ENCODE measurements around the gene METTL25B. TPM values are rescaled to one million over a fixed set of nuclear protein-coding genes. Genes with fewer than 3 reads are reported as not detected.

METTL25B gene
- total and polyA plus RNA-seq, 10 of the 15 experiments (the other 5 are each of a cell fraction or from before 2014, with no cell fraction given) = 5.9 to 25.2 (median 13.5) TPM

GRCh38 chr1:156712626-156713025 lies 15.6 kb upstream of the METTL25B start (continued):
- no peak for TF ChIP-seq ZBTB11 (CRISPR knock-in tag; IDR thresholded peaks at IDR 0.05)
- no peak for TF ChIP-seq ATF3 (IDR thresholded peaks at IDR 0.05; ENCODE audit: borderline replicate concordance, extremely low read depth, low read depth, low read length)
- TF ChIP-seq NBN (IDR thresholded peaks at IDR 0.05) = no peak
- no peak for TF ChIP-seq FOXK2 (IDR thresholded peaks at IDR 0.05)
- TF ChIP-seq PML (IDR thresholded peaks at IDR 0.05; ENCODE audit: low read length) = no peak

- Histone ChIP-seq H3K4me1 (ENCODE audit: control insufficient read depth, insufficient read depth, low read length) (no peaks in the 10 kb centered on the region), H3K9me3 (replicated peaks; ENCODE audit: control insufficient read depth, insufficient read depth, low read length) (no peaks in the 10 kb centered on the region), H3K4me3 (no peak overlapping the region), H3K27ac (ENCODE audit: control insufficient read depth, insufficient read depth) (no peak overlapping the region), H3K9ac (ENCODE audit: control insufficient read depth, insufficient read depth, low read length) (no peak overlapping the region), H3K4me2 (ENCODE audit: control insufficient read depth, insufficient read depth) (no peak overlapping the region), H3K79me2 (ENCODE audit: control insufficient read depth, insufficient read depth, low read length) (peaks cover under 1% of the 10 kb centered on the region; the same call in 1 of the 2 replicates), H2AFZ (ENCODE audit: control insufficient read depth, low read depth, low read length) (no peak overlapping the region), H3K36me3 (ENCODE audit: control insufficient read depth in 2 of 2, insufficient read depth in 2 of 2, low read length in 1 of 2) (peaks cover 0 to under 1% of the 10 kb centered on the region in 2 experiments; a peak in 2 of 4 replicates), H4K20me1 (ENCODE audit: control insufficient read depth, insufficient read depth) (no peaks in the 10 kb centered on the region), H3K27me3 (replicated peaks in 1 of 2; ENCODE audit: control insufficient read depth in 2 of 2, insufficient read depth in 2 of 2, low read length in 1 of 2) (no peaks in the 10 kb centered on the region)
- in situ Hi-C loops (cut with MboI) (no loop called here), intact Hi-C loops (cut with micrococcal nuclease; ENCODE audit: unreplicated experiment) (no loop called here)
- ChIA-PET CTCF (interaction anchor here (0.6 to 10.0 kb wide), 5 partner anchors 11 to 213 kb away, joined by 3 to 68 read pairs (median 4); no protein-coding TSS in a partner anchor), POLR2A (interaction anchor here (0.6 to 1.6 kb wide), 3 partner anchors 11 to 14 kb away, joined by 3 to 11 read pairs (median 5); partner anchors contain the start of genes ISG20L2 and METTL25B), SMC1A (ENCODE audit: uncharacterized antibody, unreplicated experiment) (interaction anchor here (2.0 to 2.2 kb wide), 2 partner anchors 11 to 177 kb away, joined by 6 to 15 read pairs; no protein-coding TSS in a partner anchor), RAD21 (ENCODE audit: unreplicated experiment) (no interaction called here)
- FAIRE-seq (no peak), ATAC-seq (no peak), DNase-seq (ENCODE audit: low read depth, low spot score) (no peak)
- BruUV-seq (replicated peaks) = TSS peak; percentile 63
- WGBS (ENCODE audit: insufficient coverage, insufficient replicate concordance, low lambda C conversion rate, missing lambda C conversion rate) = 90% methylated on average over 2 of the region's 3 CpGs
- TF ChIP-seq RUNX3 (IDR thresholded peaks at IDR 0.05; ENCODE audit: low read length) = no peak
- no peak for TF ChIP-seq MYC (IDR thresholded peaks at IDR 0.05; ENCODE audit: insufficient read depth, insufficient read length, insufficient replicate concordance, low read length, severe bottlenecking)
- TF ChIP-seq TCF12 (IDR thresholded peaks at IDR 0.05; ENCODE audit: low read depth, low read length) = no peak
- TF ChIP-seq PKNOX1 (IDR thresholded peaks at IDR 0.05) = no peak
- no peak for TF ChIP-seq KAT2A (conservative IDR thresholded peaks at IDR 0.05; ENCODE audit: control insufficient read depth, low read depth, low read length)
- no peak for TF ChIP-seq MEF2B (IDR thresholded peaks at IDR 0.05; ENCODE audit: partially characterized antibody, poor library complexity, severe bottlenecking)
- TF ChIP-seq E4F1 (IDR thresholded peaks at IDR 0.05; ENCODE audit: borderline replicate concordance, partially characterized antibody) = no peak
- TF ChIP-seq CHD2 (IDR thresholded peaks at IDR 0.05; ENCODE audit: borderline replicate concordance, low read depth, low read length) = no peak
- TF ChIP-seq ZNF622 (IDR thresholded peaks at IDR 0.05) = no peak
These were observed 13.4 kb upstream of the METTL25B start for GRCh38 chr1:156714830-156715229.

All from GM12878 (cell line).